A549 treated with RU486 at 1 μM for 4 hours (cell line): ENCODE measurements around the gene NKIRAS2. TPM values are rescaled to one million over a fixed set of nuclear protein-coding genes. Genes with fewer than 3 reads are reported as not detected.

ENCODE experiments used
- total RNA-seq: library from RNA; stranded (reverse); fragments of 200-300 nt; extraction: Qiagen RNA extraction; gene quantifications from 5 replicates; pipeline ENCODE4 v1.2.3, GENCODE V29; 2022; ENCODE audit warnings: low read depth

The NKIRAS2 gene
- 43.8 to 50.6 TPM (median 46.6 TPM) in 5 replicates for total RNA-seq

GRCh38 chr17:42019509-42020404, at the start of gene NKIRAS2:
Gene NKIRAS2 (plus strand): TSS chr17:42020090. CDS start chr17:42021578, 1,488 bp downstream.

GRCh38 chr17:42016941-42017865, 2.7 kb upstream of the NKIRAS2 start, which contains the start of gene DNAJC7:
Gene DNAJC7 (minus strand): TSS chr17:42017439. CDS start chr17:42017416, 23 bp downstream.

GRCh38 chr17:42050393-42051012, 30.6 kb downstream of the NKIRAS2 start, which contains the start of gene C17orf113:
Gene C17orf113 (minus strand): TSS chr17:42050601. CDS start chr17:42043376, 7,225 bp downstream.

Other genes with a start within 250 kb of the NKIRAS2 start
- 81.9 to 128 TPM (median 113 TPM) in 5 replicates for gene JUP, start 233.4 kb upstream of the NKIRAS2 start, total RNA-seq
- 30.4 to 39.9 TPM (median 34.4 TPM) in 5 replicates for gene P3H4, start 208.1 kb upstream of the NKIRAS2 start, total RNA-seq
- gene FKBP10, start 207.1 kb upstream of the NKIRAS2 start, total RNA-seq, result 85.9 to 115 TPM (median 109 TPM) in 5 replicates
- 103 to 118 TPM (median 114 TPM) in 5 replicates for gene NT5C3B, start 183.9 kb upstream of the NKIRAS2 start, total RNA-seq
- 0.08 to 0.09 TPM (median 0.08 TPM) in 3 of 5 replicates, not detected in the others for gene KLHL10, start 182.3 kb upstream of the NKIRAS2 start, total RNA-seq
- gene KLHL11, start 154.7 kb upstream of the NKIRAS2 start, total RNA-seq, result 2.0 to 4.4 TPM (median 2.7 TPM) in 5 replicates
- 244 to 299 TPM (median 293 TPM) in 5 replicates for gene ACLY, start 101.1 kb upstream of the NKIRAS2 start, total RNA-seq
- gene ODAD4, start 89.5 kb upstream of the NKIRAS2 start, total RNA-seq, result 1.2 to 1.7 TPM (median 1.6 TPM) in 5 replicates
- gene CNP, start 53.3 kb upstream of the NKIRAS2 start, total RNA-seq, result 54.4 to 72.8 TPM (median 69.7 TPM) in 5 replicates
- gene DNAJC7, start 2.7 kb upstream of the NKIRAS2 start, total RNA-seq, result 119 to 139 TPM (median 130 TPM) in 5 replicates
- 0.59 to 0.90 TPM (median 0.74 TPM) in 5 replicates for gene C17orf113, start 30.5 kb downstream of the NKIRAS2 start, total RNA-seq
- gene ZNF385C, start 78.4 kb downstream of the NKIRAS2 start, total RNA-seq, result 0.19 to 0.51 TPM (median 0.27 TPM) in 5 replicates
- 0.31 to 0.62 TPM (median 0.50 TPM) in 5 replicates for gene DHX58, start 92.6 kb downstream of the NKIRAS2 start, total RNA-seq
- 34.9 to 53.3 TPM (median 48.7 TPM) in 5 replicates for gene KAT2A, start 101.3 kb downstream of the NKIRAS2 start, total RNA-seq
- gene HSPB9, start 102.7 kb downstream of the NKIRAS2 start, total RNA-seq, result not detected in 5 replicates
- gene RAB5C, start 134.9 kb downstream of the NKIRAS2 start, total RNA-seq, result 222 to 281 TPM (median 259 TPM) in 5 replicates
- 0.24 to 0.65 TPM (median 0.42 TPM) in 5 replicates for gene KCNH4, start 161.1 kb downstream of the NKIRAS2 start, total RNA-seq
- gene HCRT, start 165.4 kb downstream of the NKIRAS2 start, total RNA-seq, result 0.34 TPM in 1 of 5 replicates, not detected in the others
- gene GHDC, start 174.4 kb downstream of the NKIRAS2 start, total RNA-seq, result 15.2 to 22.6 TPM (median 19.1 TPM) in 5 replicates